ENCODE results near the gene SLC15A4.
"Not testable (repeated sequence)": the region's sequence is repeated elsewhere in the genome, so short reads cannot be mapped to it uniquely, and the experiment has no call there.

Gene SLC15A4

DNA sequence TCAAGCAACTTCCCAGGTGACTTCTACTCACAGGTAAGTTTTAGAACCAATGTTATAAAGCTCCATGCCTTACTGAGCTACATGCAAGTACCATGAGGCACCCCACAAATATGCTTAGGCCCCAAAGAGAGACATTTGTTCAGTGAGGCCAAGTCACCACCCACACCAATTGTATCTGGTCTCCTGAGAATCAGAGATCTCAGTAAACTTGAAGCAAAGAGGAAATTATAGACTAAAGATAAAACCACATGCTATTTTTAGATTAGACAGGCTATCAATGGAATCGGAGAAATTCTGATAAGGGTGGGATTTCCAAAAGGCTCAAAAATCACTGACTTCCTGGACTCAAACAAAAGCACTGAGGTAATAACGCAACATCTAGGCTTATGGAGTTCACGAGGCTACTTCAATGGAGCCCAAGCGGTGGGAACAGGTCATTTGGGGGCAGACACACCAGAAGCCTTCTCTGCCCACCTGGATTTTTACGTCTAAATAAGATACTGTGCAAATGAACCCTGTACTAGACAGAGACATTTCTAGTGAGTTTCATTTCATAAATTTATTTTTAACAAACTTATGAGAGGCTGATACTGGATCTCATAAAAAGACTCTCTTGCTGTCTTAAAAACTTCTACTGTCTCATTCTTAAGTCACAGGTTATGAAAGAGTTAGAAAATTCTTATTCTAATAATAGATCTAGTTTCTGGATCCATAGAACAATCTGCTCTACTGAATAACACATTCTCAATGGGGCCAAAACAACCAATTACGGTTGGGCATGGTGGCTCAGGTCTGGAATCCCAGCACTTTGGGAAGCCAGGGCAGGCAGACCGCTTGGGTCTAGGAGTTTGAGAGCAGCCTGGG is 7.7 kb downstream of the SLC15A4 start:
- in situ Hi-C loops (cut with HindIII; ENCODE audit: low sequenced_read_pairs): no loop called here

DNA sequence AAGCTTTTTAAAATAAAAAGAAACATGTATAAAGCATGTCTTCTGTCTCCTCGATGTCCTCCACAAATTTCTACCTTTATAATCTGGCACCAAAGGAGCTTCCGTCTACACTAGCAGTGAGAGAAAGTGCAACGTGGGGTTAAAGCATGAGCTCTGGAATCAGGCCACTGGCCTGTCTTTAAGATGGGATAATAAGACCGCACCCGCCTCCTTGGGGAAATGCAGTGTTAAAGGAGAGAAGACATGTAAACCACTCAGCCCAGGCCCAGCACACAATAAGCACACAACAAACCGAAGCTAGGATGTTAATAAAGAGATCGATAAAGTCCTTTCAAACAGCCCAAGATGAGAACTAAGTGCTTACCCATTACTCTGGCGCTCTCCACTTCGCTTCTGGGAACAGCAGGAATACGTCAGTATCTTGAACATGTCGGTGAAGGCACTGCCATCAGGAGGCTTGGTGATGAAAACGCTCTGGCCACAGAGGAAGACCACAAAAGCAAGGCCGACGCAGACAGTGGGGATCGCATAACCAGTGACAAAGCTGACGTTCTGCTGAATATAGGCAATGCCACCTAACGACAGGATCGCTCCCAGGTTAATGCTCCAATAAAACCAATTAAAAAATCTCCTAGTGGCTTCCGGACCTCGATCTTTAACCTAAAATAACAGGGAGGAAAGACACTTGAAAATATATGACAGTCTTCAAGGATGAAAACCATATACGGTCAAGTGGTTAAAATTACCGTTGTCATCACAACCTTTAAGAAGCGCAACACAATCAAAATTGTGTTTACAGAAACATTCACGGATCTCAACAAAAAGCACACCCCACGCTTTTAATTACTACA is 9.1 kb downstream of the SLC15A4 start:
- in situ Hi-C loops (cut with HindIII; ENCODE audit: low sequenced_read_pairs): no loop called here

DNA sequence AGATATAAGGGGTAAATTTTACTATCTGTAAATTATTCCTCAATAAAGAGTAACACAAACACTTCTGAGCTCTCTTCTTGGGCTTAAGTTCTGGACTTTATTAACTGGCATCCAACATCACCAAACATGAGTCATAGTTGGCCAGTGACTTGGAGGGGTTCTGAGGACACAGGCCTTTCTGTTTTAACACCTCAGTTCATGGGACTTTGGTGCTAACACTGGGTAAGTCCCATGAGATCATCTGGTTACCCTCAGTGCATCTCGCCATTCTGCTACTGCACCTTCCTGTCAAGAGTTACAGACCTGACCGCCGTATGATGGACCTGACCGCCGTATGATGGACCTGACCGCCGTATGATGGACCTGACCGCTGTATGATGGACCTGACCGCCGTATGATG is 9.9 kb downstream of the SLC15A4 start:
- in situ Hi-C loops (cut with HindIII; ENCODE audit: low sequenced_read_pairs): no loop called here

DNA sequence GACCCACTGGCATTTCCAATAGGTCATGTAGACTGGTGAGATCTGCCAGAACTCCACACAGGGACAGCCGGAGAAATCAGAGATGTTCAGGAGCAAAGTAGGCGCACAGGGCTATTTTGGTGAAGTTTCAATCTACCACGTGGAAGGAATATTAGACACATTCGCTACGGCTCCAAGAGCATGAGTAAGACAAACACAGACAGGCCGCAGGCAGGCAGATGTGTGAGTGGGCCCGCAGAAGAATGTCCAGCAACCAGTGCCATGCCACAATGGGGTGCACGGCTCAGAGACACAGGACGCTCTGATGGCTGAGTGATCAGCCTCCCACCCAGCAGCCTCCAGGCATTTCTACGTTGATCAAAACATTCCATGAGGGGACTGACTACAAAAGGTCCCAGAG is 10.4 kb downstream of the SLC15A4 start:
- in situ Hi-C loops (cut with HindIII; ENCODE audit: low sequenced_read_pairs): no loop called here

DNA sequence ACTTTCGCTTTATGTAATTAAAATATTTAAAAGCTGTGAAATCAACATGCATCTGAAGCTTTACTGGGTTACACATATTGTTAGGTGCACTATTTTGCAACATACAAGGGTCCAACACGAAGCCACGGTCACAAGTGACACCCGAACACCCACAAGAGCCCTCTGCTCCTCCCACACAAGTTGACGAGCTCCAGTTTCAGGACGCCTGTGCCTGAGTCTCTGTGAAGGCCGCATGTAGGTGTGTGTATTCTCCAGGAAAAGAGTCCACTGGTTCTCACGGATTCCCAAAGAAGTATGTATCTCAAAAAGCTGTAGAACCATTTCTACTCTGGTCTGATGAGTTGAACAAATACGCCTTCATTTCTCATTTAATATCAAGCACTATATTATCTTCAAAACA is 12.0 kb downstream of the SLC15A4 start:
- in situ Hi-C loops (cut with HindIII; ENCODE audit: low sequenced_read_pairs): no loop called here

DNA sequence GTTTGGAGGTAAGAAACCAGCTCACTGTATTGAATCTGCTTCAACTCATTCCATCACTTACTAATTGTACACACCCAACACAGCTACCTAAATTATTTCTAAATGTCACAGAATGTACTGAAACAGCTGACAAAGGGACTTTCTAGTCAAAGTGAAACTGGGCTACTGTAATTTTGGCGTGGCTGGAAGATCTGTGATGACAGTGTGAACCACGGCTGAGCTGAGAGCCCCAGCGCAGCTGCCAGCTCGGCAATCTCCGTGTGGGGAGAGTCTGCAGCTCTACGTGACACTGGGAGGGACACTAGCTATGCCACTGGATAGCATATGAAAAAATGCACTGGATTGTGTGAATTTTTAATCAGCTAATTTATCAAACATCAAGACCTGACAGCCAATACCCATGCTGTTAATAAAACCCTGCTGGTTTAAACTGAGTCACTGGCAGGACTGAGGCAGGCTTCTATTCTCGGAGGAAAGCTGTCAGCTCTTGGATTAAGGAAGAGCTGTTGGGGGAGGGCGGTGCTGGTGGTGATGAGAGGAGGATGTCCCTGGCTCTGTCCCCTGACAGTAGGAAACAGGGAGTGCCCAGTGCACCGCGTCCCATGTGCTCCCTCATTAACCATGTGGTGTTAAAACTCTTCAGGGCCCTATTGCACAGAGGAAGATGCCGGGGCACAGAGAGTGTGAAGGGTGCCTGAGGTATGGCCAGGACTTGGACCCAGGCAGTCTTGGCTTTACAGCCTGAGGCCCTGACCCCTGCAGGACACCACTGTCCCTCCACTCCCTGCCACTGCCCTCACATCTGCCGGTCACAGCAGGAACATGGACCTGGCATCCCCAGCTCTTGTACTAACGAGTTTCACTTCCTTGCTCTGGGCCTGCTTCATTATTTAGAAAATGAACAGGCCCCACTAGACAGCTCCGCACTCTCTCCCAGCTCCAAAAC is 13.3 kb downstream of the SLC15A4 start:
- in situ Hi-C loops (cut with HindIII; ENCODE audit: low sequenced_read_pairs): no loop called here

DNA sequence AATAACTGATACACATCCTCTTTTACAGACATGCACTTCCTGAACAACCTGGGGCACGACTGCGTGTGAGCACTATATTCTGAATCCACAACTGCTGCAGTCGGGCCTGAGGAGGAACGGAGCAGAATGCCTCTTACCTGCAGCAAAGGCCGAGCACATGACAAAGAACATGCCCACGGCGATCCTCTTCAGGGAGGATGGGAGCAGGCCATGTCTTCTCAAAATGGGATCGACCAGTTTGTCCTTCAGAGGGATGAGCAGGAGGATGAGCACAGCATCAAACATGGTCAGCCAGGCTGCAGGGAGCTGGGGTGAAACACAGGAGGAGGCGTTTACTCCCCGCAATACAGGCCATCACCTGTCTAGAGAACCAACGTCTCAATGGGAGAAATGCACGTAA is 15.1 kb downstream of the SLC15A4 start:
- in situ Hi-C loops (cut with HindIII; ENCODE audit: low sequenced_read_pairs): no loop called here

DNA sequence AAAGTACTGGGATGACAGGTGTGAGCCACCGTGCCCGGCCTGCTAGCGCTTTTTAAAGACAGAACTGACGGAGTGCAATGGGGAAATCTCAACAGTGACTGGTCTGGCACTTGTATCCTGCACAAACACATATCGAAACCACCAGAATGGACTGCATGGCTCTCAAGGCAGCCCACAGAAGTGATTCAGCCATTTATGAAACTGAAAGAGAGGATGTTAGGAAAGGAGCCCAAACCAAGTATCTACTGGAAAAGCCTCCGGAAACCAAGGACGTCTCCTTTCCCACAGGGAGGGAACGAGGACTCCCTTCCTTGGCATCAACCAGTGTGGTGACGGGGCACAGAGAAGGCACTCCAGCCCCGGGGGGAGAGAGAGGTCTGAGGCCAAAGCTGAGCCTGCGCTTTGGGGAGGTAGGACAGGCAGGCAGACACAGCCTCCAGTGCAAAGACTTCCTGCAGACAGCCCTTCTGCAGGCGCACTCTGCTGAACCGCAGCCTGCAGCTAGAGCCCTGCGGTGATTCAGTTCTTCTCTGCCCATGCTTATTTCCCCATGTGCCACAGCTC is 16.5 kb downstream of the SLC15A4 start:
- in situ Hi-C loops (cut with HindIII; ENCODE audit: low sequenced_read_pairs): no loop called here

DNA sequence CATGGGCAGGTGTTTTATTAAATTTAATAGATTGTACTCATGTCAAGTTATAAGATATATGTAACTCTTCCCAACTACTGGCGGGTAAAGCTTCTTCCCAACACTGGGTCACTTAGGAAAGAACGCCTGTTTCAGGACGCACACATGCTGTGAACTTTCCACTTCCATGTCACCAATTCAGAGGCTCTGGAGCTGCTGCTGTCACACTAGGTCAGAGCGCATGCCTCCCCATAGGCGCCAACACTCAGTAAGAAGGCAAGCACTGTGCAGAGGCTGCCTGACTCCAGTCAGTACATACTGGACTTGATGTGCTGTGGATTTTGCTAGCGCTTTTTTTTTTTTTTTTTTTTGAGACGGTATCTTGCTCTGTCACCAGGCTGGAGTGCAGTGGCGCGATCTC is 17.2 kb downstream of the SLC15A4 start:
- in situ Hi-C loops (cut with HindIII; ENCODE audit: low sequenced_read_pairs): no loop called here

DNA sequence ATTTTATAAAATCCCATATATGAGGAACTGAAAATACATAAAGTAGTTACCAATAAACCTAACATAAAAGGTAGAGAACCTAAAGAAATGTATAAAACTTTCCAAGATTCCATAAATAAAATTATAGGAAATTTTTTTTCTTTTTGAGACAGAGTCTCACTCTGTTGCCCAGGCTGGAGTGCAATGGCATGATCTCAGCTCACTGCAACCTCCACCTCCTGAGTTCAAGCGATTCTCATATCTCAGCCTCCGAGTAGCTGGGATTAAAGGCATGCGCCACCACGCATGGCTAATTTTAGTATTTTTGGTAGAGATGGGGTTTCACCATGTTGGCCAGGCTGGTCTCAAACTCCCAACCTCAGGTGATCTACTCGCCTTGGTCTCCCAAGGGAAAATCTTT is 18.4 kb downstream of the SLC15A4 start:
- in situ Hi-C loops (cut with HindIII; ENCODE audit: low sequenced_read_pairs): not testable (repeated sequence)

DNA sequence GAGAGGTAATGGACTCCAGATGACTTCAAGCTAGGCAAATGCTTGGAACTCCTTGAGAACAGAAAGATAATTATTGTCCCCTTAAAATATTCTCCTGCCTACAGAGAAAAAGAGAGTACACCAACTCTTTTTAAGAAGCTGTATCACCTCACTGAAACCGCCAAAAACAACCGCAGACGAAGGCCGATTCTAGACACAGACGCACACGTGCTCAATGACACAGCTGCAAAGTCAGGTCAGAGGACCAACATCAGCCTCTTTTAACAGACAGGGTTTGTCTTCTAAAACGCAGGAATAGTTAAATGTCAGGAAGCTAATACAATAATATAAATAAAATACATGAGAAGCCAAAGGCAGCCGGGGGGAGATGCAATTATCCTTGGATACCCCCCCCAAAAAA is 19.0 kb downstream of the SLC15A4 start:
- in situ Hi-C loops (cut with HindIII; ENCODE audit: low sequenced_read_pairs): no loop called here

DNA sequence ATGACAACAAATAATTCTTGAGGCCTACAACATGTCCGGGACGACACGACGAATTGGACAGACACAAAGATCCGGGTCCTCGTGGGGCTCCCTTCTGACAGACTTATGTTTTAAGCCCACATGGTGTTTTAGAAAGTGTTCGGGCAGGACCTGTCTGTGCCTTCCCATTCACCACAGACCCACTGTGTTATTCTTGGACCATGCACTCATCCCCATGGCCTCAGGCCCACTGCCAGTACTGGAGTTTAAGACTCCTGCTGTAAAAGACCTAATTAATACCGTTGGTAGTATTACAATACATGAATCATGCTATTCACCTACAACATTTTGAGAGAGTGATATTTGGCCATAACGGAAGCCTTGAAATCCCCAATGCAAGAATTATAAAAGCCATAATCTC is 20.0 kb downstream of the SLC15A4 start:
- in situ Hi-C loops (cut with HindIII; ENCODE audit: low sequenced_read_pairs): no loop called here

DNA sequence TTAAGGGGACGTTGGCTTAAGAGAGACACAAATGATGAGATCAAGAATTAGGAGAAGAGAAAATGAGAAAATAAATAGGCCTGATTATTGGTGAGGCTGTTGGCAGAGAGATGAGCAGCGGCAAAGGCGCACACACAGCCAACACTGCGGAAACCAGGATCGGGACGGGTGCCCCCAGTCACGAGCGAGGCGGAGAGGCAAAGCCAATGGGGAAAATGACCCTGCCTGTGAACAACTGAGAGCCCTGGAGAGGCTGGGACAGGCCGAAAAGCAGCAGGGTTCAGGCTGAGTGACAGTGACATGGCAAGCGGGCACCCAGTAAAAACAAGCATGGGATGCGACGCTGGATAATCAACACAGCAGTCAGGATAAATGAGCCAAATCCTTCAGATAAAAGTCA is 21.0 kb downstream of the SLC15A4 start:
- in situ Hi-C loops (cut with HindIII; ENCODE audit: low sequenced_read_pairs): no loop called here

DNA sequence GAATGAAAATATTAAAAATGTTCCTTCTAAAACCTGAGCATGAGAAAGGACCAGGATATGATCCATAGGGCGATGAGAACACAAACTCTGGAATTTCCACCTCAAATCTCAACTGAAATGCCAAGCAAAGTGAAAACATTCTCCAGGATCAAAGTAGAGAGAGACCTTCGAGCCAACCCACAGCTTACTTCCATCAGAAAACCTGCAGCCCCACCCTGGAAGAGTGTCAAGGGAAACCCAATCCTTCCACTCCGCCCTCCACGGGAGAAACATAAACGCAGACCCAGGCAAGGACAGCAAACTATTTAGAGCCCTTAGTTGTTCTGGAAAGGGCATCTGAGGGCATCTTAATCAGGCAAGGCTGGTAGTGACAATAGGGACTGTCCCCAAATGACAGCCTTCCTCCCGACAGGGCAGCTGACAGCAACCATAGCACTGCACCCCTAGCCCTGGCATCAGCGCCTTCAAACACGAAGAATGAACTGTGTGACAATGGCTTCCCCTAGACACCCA is 21.8 kb downstream of the SLC15A4 start:
- in situ Hi-C loops (cut with HindIII; ENCODE audit: low sequenced_read_pairs): no loop called here

DNA sequence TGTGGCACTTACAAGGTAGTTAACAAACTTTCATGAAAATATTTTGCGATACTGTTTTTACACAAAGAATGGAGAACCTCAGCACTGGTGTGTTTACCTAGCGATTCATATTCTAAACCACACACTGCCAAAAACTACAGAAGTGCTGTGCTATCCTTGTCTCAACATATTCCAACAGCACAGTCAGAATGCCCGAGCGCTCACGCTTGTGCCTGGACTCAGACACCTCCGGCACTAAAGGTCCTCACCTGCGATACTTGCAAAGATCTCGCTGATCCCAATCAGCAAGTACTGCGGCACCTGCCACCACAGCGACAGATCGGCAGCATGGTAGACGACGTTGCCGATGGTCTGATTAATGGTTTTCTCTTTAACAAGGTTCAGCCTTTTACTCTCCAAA is 23.2 kb downstream of the SLC15A4 start:
- in situ Hi-C loops (cut with HindIII; ENCODE audit: low sequenced_read_pairs): no loop called here

DNA sequence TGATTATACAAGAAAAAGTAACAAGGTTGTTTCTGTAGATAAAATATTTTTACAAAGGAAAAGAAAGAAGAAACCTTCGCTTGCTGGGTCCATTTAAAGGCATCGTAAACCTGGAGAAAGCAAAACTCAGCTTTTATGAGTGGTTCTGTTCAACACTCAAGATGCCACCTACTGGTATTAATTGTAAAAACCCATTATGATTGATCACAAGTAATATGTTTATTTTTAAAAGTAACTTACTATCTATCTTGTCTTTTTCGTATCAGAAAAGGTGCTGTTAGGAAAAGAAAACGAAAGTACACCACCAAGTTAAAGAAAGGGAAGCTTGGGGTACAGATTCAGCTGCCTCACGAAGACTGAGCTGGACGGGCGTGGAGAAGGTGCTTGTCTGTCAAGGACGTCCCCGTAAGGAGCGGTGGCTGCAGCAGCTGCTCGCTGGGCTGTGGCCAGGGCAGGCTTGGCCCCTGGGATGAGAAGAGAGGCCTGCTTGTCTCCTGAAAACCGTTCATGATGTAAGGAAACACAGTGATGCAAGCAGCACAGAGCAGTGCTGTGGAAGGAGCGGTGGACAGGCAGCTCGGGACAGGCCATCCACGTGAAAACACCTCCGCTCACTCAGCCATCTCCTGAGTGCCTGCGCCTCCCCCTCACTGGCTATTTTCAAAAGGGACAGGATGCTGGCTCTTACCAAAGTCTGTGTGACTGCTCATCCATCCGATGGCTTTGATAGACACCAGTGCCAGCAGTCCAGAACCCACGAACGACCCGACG is 25.0 kb downstream of the SLC15A4 start:
- in situ Hi-C loops (cut with HindIII; ENCODE audit: low sequenced_read_pairs): no loop called here

DNA sequence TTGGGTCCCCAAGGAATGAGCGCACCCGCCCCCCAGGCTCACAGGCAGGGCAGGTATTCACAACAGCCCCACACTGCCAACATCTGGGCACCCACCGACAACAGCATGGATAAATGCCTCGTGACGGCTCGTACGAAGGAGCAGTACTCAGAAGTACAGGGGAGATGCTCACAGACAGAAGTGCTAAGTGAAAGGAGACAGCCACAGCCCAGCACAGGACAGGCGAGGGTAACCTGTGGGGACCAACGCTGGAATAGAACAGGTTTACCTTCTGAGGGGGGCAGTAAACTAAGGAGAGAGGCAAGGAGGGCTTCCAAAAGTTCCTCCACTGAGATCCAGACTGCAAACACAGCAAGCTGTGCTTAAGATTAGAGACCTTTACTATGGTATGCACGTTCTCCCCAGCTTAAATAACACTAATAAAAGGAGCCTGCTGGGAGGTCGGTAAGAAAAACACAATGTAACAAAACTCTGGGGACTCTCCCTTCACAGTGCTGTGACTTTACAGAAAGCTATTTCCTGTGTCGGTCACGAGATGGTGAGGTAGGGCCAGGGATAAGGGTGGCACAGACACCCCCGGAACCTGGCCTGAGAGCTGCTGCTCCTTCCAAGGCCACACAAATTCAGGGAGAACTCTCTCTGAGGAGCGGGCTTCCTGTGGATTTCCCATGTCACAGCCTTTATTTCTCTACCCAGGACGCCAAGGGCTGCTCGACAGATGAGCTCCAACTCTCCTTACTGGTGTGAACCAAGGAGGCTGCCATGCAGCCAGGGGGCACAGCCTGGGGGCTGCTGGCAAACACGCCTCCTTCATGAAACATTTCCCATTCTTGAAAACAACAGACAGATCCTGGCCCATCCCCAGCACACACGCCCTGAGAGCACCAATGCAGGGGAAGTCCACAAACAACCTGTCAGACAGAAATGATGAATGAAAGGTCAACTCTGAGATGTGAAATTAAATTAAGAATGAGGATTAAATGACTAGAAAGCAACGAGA is 26.3 kb downstream of the SLC15A4 start:
- in situ Hi-C loops (cut with HindIII; ENCODE audit: low sequenced_read_pairs): no loop called here

DNA sequence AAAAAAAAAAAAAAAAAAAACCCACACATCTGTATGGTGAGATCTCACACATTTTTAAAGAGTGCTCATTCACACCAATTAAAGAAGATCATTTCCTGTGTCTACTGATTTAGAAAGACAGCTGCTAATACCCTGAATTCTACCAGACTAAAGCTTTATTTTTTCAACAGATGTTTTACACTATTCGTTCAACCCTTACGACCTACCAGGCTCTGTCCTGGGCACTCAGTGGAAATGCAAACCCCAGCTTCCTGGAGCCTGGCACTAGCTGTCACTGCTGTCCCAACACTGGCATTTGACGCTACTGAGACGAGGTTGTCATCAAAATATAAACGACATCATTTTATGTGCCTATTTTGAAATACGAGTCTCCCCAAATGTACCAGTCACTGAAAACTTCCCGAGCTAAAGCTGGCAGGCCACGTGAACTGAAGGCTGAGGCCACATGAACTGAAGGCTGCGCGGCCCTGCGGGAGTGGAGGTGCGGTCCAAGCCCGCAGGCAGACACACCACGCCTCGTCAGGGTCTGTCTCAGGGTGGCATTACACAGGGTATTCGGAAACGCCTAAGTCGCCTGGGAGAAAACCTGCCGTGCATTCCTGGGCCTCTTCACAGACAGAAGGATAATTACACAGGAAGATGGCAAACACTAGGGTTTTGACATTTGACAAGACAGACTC is 27.2 kb downstream of the SLC15A4 start:
- in situ Hi-C loops (cut with HindIII; ENCODE audit: low sequenced_read_pairs): no loop called here

All from DLD1 (cell line).